HL-60 (cell line): ENCODE results near the gene IQGAP2.

Experiments
- DNase-seq, 2 experiments: peaks; one replicate each; pipeline ENCODE4 v3.0.0-alpha.2; 2010 to 2020; ENCODE audit warnings: low read depth in 1 of 2, low spot score in 1 of 2
- H3K27ac ChIP-seq: fragments of 250-450 bp; sonication (Bioruptor Pico); replicated peaks from 2 replicates; pipeline ENCODE4 v1.5.1; 2020; ENCODE audit warnings: mild to moderate bottlenecking, moderate library complexity
- H3K27me3 ChIP-seq: fragments of 250-450 bp; sonication (Bioruptor Pico); 2 replicates; pipeline ENCODE4 v1.5.1; 2021; ENCODE audit warnings: mild to moderate bottlenecking, moderate library complexity; ENCODE audit not compliant: insufficient read depth, poor library complexity, severe bottlenecking
- H3K4me3 ChIP-seq: replicated peaks from 2 replicates; pipeline ENCODE4 v1.5.1; 2011; ENCODE audit warnings: mild to moderate bottlenecking, control low read depth, low read length; ENCODE audit not compliant: insufficient read depth
- GABPA ChIP-seq: IDR thresholded peaks from 2 replicates; pipeline ENCODE4 v1.6.1; 2012; ENCODE audit warnings: low read depth
- POLR2AphosphoS5 ChIP-seq: IDR thresholded peaks from 2 replicates; pipeline ENCODE4 v1.6.1; 2012; ENCODE audit warnings: low read depth
- SPI1 ChIP-seq: IDR thresholded peaks from 2 replicates; pipeline ENCODE4 v1.6.1; 2012; ENCODE audit warnings: low read depth, mild to moderate bottlenecking, borderline replicate concordance
- TF ChIP-seq, protein P1 (sequence below): IDR thresholded peaks from one replicate; pipeline ENCODE4 v1.5.1; 2011; ENCODE audit warnings: low read length, control low read depth, inconsistent platforms; ENCODE audit not compliant: insufficient read depth
- TF ChIP-seq, protein P2 (sequence below): IDR thresholded peaks from 2 replicates; pipeline ENCODE4 v1.6.1; 2012; ENCODE audit warnings: low read depth; ENCODE audit not compliant: insufficient replicate concordance

Gene IQGAP2

DNA sequence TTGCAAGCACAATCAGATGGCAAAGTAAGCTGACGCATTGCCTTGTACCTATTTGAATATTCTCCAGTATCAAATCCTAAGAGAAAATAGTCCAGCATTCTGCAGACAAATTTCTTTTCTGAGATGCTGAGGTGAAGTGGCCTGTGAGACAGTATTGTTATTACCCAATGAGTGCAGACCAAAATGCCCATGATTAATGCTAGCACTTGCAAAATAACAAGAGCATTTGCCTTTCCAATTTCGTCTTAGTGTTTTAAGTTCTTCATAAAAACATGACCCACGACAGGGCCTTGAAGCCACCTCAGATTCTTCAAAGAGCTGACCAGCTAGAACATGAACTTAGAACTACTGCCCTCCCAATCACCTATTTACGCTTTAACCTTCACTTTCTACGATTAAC lies 2.6 kb upstream of the IQGAP2 start:
- DNase-seq: no peak
- no peak overlapping the region for H3K27ac ChIP-seq
- no peak overlapping the region for H3K4me3 ChIP-seq
- H3K27me3 ChIP-seq: no peaks in the 10 kb centered on the region
- TF ChIP-seq, protein P1, sequence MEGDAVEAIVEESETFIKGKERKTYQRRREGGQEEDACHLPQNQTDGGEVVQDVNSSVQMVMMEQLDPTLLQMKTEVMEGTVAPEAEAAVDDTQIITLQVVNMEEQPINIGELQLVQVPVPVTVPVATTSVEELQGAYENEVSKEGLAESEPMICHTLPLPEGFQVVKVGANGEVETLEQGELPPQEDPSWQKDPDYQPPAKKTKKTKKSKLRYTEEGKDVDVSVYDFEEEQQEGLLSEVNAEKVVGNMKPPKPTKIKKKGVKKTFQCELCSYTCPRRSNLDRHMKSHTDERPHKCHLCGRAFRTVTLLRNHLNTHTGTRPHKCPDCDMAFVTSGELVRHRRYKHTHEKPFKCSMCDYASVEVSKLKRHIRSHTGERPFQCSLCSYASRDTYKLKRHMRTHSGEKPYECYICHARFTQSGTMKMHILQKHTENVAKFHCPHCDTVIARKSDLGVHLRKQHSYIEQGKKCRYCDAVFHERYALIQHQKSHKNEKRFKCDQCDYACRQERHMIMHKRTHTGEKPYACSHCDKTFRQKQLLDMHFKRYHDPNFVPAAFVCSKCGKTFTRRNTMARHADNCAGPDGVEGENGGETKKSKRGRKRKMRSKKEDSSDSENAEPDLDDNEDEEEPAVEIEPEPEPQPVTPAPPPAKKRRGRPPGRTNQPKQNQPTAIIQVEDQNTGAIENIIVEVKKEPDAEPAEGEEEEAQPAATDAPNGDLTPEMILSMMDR: no peak
- TF ChIP-seq, protein P2, sequence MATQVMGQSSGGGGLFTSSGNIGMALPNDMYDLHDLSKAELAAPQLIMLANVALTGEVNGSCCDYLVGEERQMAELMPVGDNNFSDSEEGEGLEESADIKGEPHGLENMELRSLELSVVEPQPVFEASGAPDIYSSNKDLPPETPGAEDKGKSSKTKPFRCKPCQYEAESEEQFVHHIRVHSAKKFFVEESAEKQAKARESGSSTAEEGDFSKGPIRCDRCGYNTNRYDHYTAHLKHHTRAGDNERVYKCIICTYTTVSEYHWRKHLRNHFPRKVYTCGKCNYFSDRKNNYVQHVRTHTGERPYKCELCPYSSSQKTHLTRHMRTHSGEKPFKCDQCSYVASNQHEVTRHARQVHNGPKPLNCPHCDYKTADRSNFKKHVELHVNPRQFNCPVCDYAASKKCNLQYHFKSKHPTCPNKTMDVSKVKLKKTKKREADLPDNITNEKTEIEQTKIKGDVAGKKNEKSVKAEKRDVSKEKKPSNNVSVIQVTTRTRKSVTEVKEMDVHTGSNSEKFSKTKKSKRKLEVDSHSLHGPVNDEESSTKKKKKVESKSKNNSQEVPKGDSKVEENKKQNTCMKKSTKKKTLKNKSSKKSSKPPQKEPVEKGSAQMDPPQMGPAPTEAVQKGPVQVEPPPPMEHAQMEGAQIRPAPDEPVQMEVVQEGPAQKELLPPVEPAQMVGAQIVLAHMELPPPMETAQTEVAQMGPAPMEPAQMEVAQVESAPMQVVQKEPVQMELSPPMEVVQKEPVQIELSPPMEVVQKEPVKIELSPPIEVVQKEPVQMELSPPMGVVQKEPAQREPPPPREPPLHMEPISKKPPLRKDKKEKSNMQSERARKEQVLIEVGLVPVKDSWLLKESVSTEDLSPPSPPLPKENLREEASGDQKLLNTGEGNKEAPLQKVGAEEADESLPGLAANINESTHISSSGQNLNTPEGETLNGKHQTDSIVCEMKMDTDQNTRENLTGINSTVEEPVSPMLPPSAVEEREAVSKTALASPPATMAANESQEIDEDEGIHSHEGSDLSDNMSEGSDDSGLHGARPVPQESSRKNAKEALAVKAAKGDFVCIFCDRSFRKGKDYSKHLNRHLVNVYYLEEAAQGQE: no peak
- no peak for TF ChIP-seq SPI1

DNA sequence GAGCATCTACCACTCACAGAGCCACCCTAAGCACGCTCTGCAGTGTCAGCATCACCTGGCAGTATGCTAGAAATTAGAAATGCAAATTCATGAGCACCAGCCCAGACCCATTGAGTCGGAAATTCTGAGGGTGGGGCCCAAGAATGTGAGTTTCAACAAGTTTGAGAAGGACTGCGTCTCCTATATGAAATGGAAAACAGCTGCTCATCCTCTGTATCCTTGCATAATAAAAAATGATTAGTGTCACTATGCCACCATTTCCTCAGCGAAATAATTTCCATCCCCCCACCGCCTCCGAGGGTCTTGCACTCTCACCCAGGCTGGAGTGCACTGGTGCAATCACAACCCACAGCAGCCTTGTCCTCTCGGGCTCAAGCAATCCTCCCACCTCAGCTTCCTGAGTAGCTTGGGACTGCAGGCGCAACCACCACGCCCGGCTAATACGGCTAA lies 1.3 kb upstream of the IQGAP2 start:
- peak overlapping the region; percentile 63 for H3K4me3 ChIP-seq
- TF ChIP-seq, protein P1: no peak
- TF ChIP-seq GABPA (no peak), POLR2AphosphoS5 (no peak), SPI1 (no peak)
- TF ChIP-seq, protein P2: no peak
- DNase-seq: peak in 1 of 2 experiments; percentile 43
- H3K27ac ChIP-seq: peak overlapping the region; percentile 95
- no peaks in the 10 kb centered on the region for H3K27me3 ChIP-seq

DNA sequence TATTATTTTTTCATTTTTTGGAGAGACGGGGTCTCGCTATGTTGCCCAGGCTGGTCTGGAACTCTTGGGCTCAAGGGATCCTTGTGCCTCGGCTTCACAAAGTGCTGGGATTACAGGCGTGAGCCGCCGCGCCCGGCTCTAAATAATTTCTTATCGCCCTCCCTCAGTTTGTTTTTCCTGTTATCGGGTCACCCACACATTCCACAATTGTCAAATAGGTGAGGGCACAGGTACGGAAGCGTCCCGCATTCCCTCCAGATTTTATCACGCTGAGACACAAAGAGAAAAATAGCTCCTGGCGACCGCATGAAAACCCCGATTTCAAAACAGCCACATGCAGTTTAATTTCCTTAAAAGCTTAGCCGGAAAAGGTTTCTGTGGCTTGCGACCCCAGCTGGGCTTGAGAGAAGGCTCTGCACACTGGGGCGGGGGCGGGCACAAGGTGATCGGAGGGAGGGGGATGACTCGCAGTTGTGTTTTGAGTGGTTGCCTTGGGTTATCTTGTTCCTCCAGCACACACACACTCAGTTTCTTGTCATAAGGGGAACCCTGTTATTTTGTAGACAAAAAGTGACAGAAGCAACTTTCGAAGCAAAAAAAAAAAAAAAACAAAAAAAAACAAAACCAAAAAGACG lies 717 bp upstream of the IQGAP2 start:
- H3K27ac ChIP-seq: peak overlapping the region; percentile 95
- peak in 1 of 2 experiments; percentile 86 for DNase-seq
- TF ChIP-seq POLR2AphosphoS5 (no peak; the same call in 1 of the 2 replicates), GABPA (no peak), SPI1 (no peak)
- TF ChIP-seq, protein P2: no peak
- TF ChIP-seq, protein P1: no peak
- H3K27me3 ChIP-seq: no peaks in the 10 kb centered on the region
- H3K4me3 ChIP-seq: peak overlapping the region; percentile 63
